ENCODE measurements around the gene SLC39A11.

DNA sequence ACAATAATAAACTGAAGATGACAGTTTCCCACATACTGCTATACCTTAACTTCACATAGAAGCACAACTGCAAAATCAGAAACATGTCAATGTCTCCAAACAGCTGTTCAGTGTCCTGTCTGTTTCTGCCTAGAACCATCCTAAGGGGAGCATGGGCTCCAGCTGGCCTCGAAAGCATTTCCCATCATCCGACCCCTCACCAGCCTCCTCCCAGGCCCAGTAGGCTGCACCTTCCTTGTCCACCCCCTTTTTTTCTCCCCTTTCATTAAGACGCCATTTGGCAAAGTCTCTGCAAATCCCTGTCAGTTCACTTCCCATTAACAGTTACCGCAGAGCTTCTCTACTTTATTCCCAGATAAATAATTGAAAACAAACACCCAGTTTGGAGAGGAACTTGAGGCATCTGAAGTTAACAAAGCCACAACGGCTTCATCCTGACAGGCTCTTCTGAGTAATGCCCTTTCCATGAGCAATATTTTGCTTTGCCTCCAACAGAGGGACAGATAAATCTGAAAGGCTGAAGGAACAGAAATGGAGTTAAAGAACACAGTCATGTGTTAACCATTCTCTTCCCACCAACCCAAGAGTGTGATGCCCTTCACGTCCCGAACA lies 65.3 kb downstream of the SLC39A11 start:
- TF ChIP-seq, protein P1, sequence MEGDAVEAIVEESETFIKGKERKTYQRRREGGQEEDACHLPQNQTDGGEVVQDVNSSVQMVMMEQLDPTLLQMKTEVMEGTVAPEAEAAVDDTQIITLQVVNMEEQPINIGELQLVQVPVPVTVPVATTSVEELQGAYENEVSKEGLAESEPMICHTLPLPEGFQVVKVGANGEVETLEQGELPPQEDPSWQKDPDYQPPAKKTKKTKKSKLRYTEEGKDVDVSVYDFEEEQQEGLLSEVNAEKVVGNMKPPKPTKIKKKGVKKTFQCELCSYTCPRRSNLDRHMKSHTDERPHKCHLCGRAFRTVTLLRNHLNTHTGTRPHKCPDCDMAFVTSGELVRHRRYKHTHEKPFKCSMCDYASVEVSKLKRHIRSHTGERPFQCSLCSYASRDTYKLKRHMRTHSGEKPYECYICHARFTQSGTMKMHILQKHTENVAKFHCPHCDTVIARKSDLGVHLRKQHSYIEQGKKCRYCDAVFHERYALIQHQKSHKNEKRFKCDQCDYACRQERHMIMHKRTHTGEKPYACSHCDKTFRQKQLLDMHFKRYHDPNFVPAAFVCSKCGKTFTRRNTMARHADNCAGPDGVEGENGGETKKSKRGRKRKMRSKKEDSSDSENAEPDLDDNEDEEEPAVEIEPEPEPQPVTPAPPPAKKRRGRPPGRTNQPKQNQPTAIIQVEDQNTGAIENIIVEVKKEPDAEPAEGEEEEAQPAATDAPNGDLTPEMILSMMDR (IDR thresholded peaks at IDR 0.05 in 2 of 3, conservative IDR thresholded peaks at IDR 0.05 in 1 of 3; ENCODE audit: borderline replicate concordance in 1 of 3, insufficient read depth in 1 of 3, low read depth in 2 of 3, low read length in 2 of 3), result no peak
- TF ChIP-seq, protein P2, sequence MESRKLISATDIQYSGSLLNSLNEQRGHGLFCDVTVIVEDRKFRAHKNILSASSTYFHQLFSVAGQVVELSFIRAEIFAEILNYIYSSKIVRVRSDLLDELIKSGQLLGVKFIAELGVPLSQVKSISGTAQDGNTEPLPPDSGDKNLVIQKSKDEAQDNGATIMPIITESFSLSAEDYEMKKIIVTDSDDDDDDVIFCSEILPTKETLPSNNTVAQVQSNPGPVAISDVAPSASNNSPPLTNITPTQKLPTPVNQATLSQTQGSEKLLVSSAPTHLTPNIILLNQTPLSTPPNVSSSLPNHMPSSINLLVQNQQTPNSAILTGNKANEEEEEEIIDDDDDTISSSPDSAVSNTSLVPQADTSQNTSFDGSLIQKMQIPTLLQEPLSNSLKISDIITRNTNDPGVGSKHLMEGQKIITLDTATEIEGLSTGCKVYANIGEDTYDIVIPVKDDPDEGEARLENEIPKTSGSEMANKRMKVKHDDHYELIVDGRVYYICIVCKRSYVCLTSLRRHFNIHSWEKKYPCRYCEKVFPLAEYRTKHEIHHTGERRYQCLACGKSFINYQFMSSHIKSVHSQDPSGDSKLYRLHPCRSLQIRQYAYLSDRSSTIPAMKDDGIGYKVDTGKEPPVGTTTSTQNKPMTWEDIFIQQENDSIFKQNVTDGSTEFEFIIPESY (IDR thresholded peaks at IDR 0.05; ENCODE audit: extremely low read depth, insufficient replicate concordance, low read length), result no peak
- TF ChIP-seq POLR2A (IDR thresholded peaks at IDR 0.05; ENCODE audit: borderline replicate concordance, extremely low read depth, insufficient read depth, insufficient read length) (no peak), SIN3A (IDR thresholded peaks at IDR 0.05; ENCODE audit: low read depth) (no peak), RAD21 (IDR thresholded peaks at IDR 0.05; ENCODE audit: low read depth) (no peak), JUND (IDR thresholded peaks at IDR 0.05) (no peak), POLR2AphosphoS5 (IDR thresholded peaks at IDR 0.05; ENCODE audit: low read depth, low read length) (no peak)
